Measurements from ENCODE around the gene GOLGA8N. TPM values are rescaled to one million over a fixed set of nuclear protein-coding genes. Genes with fewer than 3 reads are reported as not detected.
A peak's percentile ranks its signal among the peaks of the same experiment; 100 is the strongest.
"Not testable (repeated sequence)": the region's sequence is repeated elsewhere in the genome, so short reads cannot be mapped to it uniquely, and the experiment has no call there.

GOLGA8N gene
- total RNA-seq, 2 experiments from 2014 or later = 32.0 to 36.9 TPM

DNA sequence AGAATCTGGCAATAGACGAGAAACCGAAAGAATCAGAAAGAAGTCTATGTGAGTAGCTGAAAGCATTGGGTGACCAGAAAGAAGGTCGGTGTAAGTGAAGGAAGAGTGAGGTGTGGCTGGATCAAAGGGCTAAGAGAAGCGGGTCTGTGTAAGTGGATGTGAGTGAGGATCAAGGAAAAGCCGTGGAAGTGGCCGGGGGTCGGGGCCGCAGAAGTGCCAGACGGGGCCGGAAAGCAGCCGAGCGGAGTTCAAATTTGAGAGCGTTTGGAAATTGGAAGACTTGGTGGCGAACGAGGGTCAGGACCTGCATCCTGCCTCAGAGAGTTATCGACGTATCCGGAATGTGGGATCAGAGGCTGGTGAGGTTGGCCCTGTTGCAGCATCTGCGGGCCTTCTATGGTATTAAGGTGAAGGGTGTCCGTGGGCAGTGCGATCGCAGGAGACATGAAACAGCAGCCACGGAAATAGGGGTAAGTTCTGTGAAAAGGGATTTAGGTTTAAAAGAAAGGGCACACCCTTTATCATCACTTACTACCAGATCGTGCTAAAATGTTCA, 22.7 kb downstream of the GOLGA8N start:
- CTCF ChIA-PET; H3K27me3 Mint-ChIP-seq (ENCODE audit: low read depth); POLR2A ChIA-PET; H3K9me3 Mint-ChIP-seq (ENCODE audit: insufficient read depth): not testable (repeated sequence)
- peak; percentile 24 for ATAC-seq
- H3K36me3 Mint-ChIP-seq (ENCODE audit: low read depth) = peaks cover 34% of the 10 kb centered on the region
- H3K4me1 Mint-ChIP-seq (ENCODE audit: low read depth) = peaks cover 18% of the 10 kb centered on the region
- peak overlapping the region; percentile 99 for H3K27ac Mint-ChIP-seq
- peak; percentile 47 for DNase-seq
- H3K4me3 Mint-ChIP-seq = peak overlapping the region; percentile 98

DNA sequence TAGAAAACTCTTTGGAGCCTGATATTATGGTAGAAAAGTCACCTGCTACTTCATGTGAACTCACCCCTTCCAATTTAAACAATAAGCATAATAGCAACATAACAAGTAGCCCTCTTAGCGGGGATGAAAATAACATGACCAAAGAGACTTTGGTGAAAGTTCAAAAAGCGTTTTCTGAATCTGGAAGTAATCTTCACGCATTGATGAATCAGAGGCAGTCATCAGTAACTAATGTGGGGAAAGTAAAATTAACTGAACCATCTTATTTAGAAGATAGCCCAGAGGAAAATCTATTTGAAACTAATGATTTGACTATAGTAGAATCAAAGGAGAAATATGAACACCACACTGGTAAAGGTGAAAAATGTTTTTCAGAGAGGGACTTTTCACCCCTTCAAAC, 43.2 kb downstream of the GOLGA8N start:
- no peak overlapping the region for H3K4me3 Mint-ChIP-seq
- DNase-seq (no peak), ATAC-seq (no peak)
- H3K4me1 Mint-ChIP-seq (ENCODE audit: low read depth) = no peaks in the 10 kb centered on the region
- CTCF ChIA-PET = interaction anchor here (1.7 kb wide), 1 partner anchor 15 kb away, joined by 4 read pairs; no protein-coding TSS in a partner anchor
- peaks cover 68% of the 10 kb centered on the region for H3K36me3 Mint-ChIP-seq (ENCODE audit: low read depth)
- H3K9me3 Mint-ChIP-seq (ENCODE audit: insufficient read depth) = no peaks in the 10 kb centered on the region
- H3K27ac Mint-ChIP-seq = no peak overlapping the region
- H3K27me3 Mint-ChIP-seq (ENCODE audit: low read depth) = no peaks in the 10 kb centered on the region
- POLR2A ChIA-PET = no interaction called here

DNA sequence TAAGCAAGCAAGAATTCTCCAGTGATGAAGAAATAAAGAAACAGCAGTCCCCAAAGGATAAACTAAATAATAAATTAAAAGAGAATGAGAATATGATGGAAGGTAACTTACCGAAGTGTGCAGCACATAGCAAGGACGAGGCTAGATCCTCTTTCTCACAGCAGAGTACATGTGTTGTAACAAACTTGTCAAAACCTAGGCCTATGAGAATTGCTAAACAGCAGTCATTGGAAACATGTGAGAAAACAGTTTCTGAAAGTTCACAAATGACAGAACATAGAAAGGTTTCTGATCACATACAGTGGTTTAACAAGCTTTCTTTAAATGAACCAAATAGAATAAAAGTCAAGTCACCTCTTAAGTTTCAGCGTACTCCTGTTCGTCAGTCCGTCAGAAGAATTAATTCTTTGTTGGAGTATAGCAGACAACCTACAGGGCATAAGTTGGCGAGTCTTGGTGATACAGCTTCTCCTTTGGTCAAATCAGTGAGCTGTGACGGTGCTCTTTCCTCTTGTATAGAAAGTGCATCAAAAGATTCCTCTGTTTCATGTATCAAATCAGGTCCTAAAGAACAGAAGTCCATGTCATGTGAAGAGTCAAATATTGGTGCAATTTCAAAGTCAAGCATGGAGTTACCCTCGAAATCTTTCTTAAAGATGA, 43.8 kb downstream of the GOLGA8N start:
- ChIA-PET POLR2A (no interaction called here), CTCF (interaction anchor here (1.7 kb wide), 1 partner anchor 14 kb away, joined by 4 read pairs; no protein-coding TSS in a partner anchor)
- Mint-ChIP-seq H3K27me3 (ENCODE audit: low read depth) (no peaks in the 10 kb centered on the region), H3K4me3 (no peak overlapping the region), H3K9me3 (ENCODE audit: insufficient read depth) (no peaks in the 10 kb centered on the region), H3K36me3 (ENCODE audit: low read depth) (peaks cover 67% of the 10 kb centered on the region), H3K27ac (no peak overlapping the region), H3K4me1 (ENCODE audit: low read depth) (no peaks in the 10 kb centered on the region)
- DNase-seq (no peak), ATAC-seq (no peak)

DNA sequence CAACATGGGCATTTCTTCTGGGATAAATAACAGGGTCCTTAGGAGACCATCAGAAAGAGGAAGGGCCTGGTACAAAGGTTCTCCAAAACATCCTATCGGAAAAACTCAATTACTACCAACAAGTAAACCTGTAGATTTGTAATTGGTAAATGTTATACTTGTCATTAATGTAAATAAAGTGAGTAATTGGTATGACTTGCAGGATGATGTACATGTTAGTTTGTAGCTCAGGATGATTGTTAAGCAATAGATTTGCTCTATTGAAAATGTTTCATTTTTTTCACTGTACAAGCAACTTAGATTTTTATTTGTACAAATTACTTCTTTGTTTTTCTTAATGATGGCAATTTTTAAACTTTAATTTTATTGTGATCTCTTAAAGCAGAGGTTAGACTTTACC, 44.4 kb downstream of the GOLGA8N start:
- H3K4me3 Mint-ChIP-seq = no peak overlapping the region
- POLR2A ChIA-PET = interaction anchor here (0.7 kb wide), 1 partner anchor 15 kb away, joined by 3 read pairs; no protein-coding TSS in a partner anchor
- no peaks in the 10 kb centered on the region for H3K9me3 Mint-ChIP-seq (ENCODE audit: insufficient read depth)
- peaks cover 68% of the 10 kb centered on the region for H3K36me3 Mint-ChIP-seq (ENCODE audit: low read depth)
- H3K27ac Mint-ChIP-seq = no peak overlapping the region
- CTCF ChIA-PET = interaction anchor here (1.7 kb wide), 1 partner anchor 13 kb away, joined by 4 read pairs; no protein-coding TSS in a partner anchor
- no peaks in the 10 kb centered on the region for H3K4me1 Mint-ChIP-seq (ENCODE audit: low read depth)
- no peak for DNase-seq
- no peaks in the 10 kb centered on the region for H3K27me3 Mint-ChIP-seq (ENCODE audit: low read depth)
- ATAC-seq = no peak

DNA sequence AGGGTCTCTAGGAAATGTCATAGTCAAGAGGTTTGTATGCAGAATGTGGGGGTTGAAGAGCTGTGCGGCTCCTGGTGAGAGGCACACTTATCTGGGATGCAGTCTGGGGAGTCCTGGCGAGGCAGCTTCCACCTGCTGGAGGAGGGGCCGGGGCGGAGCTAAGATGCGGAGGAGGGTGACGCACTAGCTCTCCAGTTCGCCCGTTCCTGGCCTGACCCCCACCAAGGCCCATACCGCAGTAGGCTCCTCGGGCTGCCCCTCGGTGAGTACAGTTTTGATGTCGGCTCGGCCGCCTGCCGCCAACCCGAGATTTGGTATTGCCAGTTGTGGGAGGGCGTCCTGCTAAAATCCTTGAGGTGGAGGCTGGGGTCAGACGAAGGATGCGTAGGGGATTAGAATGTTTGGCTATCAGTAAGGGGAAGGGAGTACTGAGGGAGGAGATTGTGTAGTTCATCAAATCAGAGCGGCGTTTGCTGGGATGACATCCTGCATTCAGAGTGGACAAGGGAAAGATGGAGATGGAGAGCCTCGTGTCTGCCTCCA, 48.3 kb downstream of the GOLGA8N start, which contains the start of gene SCG5:
TSS of gene SCG5 (plus strand) at position 194 of the 543 bp plus-strand sequence. CDS start 1,883 bp downstream, outside the sequence.
- H3K27me3 Mint-ChIP-seq (ENCODE audit: low read depth) = no peaks in the 10 kb centered on the region
- ATAC-seq (no peak), DNase-seq (no peak)
- H3K27ac Mint-ChIP-seq = no peak within 1 kb of the TSS
- POLR2A ChIA-PET = no interaction called here
- no peaks in the 10 kb centered on the region for H3K4me1 Mint-ChIP-seq (ENCODE audit: low read depth)
- CTCF ChIA-PET = no interaction called here
- H3K9me3 Mint-ChIP-seq (ENCODE audit: insufficient read depth) = no peaks in the 10 kb centered on the region
- H3K4me3 Mint-ChIP-seq = no peak within 1 kb of the TSS
- peaks cover 55% of the 10 kb centered on the region for H3K36me3 Mint-ChIP-seq (ENCODE audit: low read depth)

DNA sequence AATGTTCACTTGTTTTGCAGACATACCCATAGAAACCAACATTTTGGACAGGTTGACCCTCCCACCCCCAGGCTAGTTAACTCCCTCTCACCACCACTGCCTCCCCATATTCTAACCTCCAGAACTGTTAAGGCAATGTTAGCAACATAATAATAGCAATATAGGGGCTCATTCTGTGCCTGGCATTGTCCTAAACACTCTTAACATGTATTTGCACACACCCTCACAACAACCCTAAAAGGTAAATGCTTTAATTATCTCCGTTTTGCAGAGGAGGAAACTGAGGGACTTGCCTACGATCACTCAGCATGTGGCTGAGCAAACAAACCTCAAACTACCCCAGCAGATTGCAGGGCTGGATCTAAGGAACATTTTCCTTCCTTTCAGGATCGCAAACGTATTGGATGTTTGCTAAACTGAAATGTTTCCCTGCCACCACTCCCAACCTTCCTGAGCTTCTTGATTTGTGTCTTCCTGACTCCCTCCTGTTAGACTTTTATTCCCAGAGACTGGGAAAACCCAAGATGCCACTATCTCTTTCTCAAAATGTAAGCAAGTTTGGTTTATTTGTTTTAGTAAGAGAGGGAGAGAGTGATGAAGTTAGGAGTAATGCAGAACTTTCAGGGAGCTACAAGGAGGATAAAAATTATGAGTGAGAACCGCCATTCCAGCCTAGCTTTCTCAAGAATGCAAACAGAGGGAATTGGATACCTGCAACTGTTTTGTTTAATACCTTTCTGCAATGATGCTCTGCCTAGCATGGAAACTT, 49.6 kb downstream of the GOLGA8N start:
- POLR2A ChIA-PET = no interaction called here
- no peak overlapping the region for H3K4me3 Mint-ChIP-seq
- DNase-seq (no peak), ATAC-seq (no peak)
- no peaks in the 10 kb centered on the region for H3K27me3 Mint-ChIP-seq (ENCODE audit: low read depth)
- CTCF ChIA-PET = interaction anchor here (1.5 kb wide), 1 partner anchor 8 kb away, joined by 6 read pairs; no protein-coding TSS in a partner anchor
- H3K27ac Mint-ChIP-seq = peak overlapping the region; percentile 1
- H3K36me3 Mint-ChIP-seq (ENCODE audit: low read depth) = peaks cover 48% of the 10 kb centered on the region
- no peaks in the 10 kb centered on the region for H3K4me1 Mint-ChIP-seq (ENCODE audit: low read depth)
- H3K9me3 Mint-ChIP-seq (ENCODE audit: insufficient read depth) = no peaks in the 10 kb centered on the region

DNA sequence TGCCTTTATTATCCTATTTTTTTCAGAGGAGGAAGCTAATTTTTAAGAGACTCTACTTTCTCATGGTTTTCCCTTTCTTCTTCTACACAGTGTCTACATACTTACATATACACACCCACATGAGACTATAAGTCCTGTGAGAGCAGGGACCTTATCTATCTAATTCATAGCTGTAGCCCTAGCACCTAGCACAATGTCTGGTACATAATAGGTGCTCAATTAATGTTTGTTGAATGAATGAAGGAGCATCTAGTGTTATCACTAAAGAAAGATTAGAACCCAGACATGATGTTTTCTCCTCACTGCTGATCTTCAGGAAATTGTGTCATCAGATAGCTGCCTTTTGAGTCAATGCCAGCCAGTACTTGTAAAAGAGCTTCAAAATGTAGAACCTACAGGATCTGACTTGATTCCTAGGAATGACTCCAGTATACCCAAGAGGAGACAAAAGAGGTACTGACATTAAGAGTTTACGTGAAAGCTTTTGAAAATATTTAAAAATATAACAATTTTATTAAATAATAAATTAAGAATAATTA, 50.7 kb downstream of the GOLGA8N start:
- Mint-ChIP-seq H3K9me3 (ENCODE audit: insufficient read depth) (no peaks in the 10 kb centered on the region), H3K4me3 (no peak overlapping the region), H3K4me1 (ENCODE audit: low read depth) (no peaks in the 10 kb centered on the region), H3K27ac (no peak overlapping the region), H3K27me3 (ENCODE audit: low read depth) (no peaks in the 10 kb centered on the region), H3K36me3 (ENCODE audit: low read depth) (peaks cover 52% of the 10 kb centered on the region)
- ChIA-PET POLR2A (no interaction called here), CTCF (interaction anchor here (0.7 to 1.7 kb wide), 3 partner anchors 14 to 31 kb away, joined by 3 to 7 read pairs (median 3); no protein-coding TSS in a partner anchor)
- DNase-seq = no peak
- no peak for ATAC-seq

DNA sequence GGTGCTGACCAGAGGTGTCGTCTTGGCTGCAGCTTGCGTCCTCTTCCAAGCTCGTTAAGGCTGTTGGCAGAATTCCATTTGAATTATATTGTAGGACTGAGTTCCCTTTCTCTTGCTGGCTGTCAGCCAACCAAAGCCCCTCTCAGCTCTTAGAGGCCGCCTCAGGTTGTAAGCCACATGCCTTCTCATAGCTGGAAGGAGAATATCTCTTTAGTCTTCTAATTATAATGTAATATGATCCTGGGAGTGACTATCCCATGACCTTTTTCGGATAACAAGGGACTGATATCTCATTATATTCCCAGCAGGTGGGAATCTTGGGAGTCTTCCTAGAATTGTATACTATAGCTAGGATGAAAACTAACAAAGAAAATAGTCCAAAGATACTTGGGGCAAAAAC, 53.0 kb downstream of the GOLGA8N start:
- ChIA-PET CTCF (no interaction called here), POLR2A (no interaction called here)
- Mint-ChIP-seq H3K4me3 (no peak overlapping the region), H3K27ac (no peak overlapping the region), H3K9me3 (ENCODE audit: insufficient read depth) (no peaks in the 10 kb centered on the region), H3K27me3 (ENCODE audit: low read depth) (no peaks in the 10 kb centered on the region), H3K4me1 (ENCODE audit: low read depth) (no peaks in the 10 kb centered on the region), H3K36me3 (ENCODE audit: low read depth) (peaks cover 44% of the 10 kb centered on the region)
- DNase-seq (no peak), ATAC-seq (no peak)

DNA sequence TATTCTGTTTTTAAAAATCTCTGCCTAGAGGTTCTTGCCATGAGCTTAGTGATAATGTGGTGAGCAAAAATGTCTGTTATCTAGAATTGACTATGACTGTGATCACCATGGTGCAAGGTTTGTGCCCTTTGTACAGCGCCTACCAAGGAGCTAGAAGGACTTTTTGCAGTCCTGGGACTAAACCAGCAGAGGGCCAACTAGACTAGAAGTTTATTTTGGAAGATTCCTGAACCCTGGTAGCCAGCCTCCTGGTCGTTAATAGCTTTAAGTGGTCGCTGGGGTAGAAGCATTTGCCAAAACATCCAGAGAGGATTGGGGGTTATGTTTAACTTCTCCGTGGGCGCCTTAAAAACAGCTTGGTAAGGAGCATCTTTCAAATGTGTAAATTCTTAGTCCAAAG, 56.1 kb downstream of the GOLGA8N start:
- peaks cover 51% of the 10 kb centered on the region for H3K36me3 Mint-ChIP-seq (ENCODE audit: low read depth)
- DNase-seq (no peak), ATAC-seq (no peak)
- no peaks in the 10 kb centered on the region for H3K27me3 Mint-ChIP-seq (ENCODE audit: low read depth)
- CTCF ChIA-PET = interaction anchor here (0.9 to 3.5 kb wide), 5 partner anchors 9 to 16 kb away, joined by 3 to 32 read pairs (median 7); no protein-coding TSS in a partner anchor
- H3K27ac Mint-ChIP-seq = no peak overlapping the region
- POLR2A ChIA-PET = no interaction called here
- H3K4me1 Mint-ChIP-seq (ENCODE audit: low read depth) = no peaks in the 10 kb centered on the region
- no peaks in the 10 kb centered on the region for H3K9me3 Mint-ChIP-seq (ENCODE audit: insufficient read depth)
- no peak overlapping the region for H3K4me3 Mint-ChIP-seq

DNA sequence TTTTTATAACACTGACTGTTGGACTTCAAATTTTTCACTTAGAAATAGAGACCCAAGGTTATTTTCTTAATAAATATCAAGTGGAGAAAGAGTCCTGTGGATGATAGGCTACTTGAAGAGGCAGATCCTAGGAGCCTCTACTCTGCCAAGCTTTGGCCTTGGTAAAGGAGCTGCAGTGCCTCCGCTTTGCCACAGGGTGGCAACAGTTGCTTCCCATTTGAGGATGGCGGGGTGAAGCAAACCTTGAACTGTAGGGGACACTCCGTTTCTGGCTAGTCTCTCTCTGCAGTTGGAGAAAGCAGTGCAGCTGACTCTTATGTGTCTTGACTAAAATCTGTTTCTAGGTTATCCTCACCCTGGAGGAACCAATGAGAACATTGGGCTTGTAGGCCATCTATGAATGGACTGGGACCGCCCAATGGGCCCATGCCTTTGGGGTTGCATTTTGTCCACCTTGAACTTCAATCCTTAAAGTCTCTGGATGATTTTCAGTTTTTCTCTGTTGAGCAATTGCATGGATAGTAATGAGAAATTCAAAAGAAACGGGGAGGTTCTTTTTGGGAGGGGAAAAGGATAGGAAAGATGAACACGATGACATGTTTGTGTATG, 58.1 kb downstream of the GOLGA8N start:
- Mint-ChIP-seq H3K27ac (no peak overlapping the region), H3K9me3 (ENCODE audit: insufficient read depth) (no peaks in the 10 kb centered on the region), H3K27me3 (ENCODE audit: low read depth) (no peaks in the 10 kb centered on the region), H3K4me3 (no peak overlapping the region), H3K36me3 (ENCODE audit: low read depth) (peaks cover 51% of the 10 kb centered on the region), H3K4me1 (ENCODE audit: low read depth) (peaks cover 6% of the 10 kb centered on the region)
- ChIA-PET POLR2A (no interaction called here), CTCF (interaction anchor here (0.9 to 3.5 kb wide), 8 partner anchors 8 to 143 kb away, joined by 3 to 32 read pairs (median 4); no protein-coding TSS in a partner anchor)
- DNase-seq (peak; percentile 67), ATAC-seq (peak; percentile 82)

DNA sequence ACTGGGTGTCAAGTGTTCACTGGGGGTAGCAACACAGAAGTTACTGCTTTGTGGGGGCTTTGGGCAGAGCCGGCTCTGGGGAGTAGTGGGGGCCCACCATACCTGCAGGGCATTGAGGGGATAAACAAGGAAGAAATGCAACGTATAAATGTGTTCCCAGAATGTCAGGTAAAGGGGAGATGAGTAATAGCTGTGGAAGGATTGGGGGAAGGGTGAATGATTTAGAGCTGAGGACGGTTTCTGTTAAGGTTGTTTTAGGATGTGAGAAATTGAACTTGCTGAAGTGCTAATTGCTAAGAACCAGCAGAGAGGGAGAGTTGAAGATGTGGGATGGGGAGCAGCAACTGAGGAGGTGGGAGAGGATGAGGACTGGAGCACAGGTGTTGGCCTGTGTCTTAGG, 58.9 kb downstream of the GOLGA8N start:
- H3K9me3 Mint-ChIP-seq (ENCODE audit: insufficient read depth) = no peaks in the 10 kb centered on the region
- H3K4me3 Mint-ChIP-seq = no peak overlapping the region
- ATAC-seq (no peak), DNase-seq (no peak)
- no peaks in the 10 kb centered on the region for H3K27me3 Mint-ChIP-seq (ENCODE audit: low read depth)
- no peak overlapping the region for H3K27ac Mint-ChIP-seq
- H3K36me3 Mint-ChIP-seq (ENCODE audit: low read depth) = peaks cover 55% of the 10 kb centered on the region
- ChIA-PET POLR2A (interaction anchor here (0.6 kb wide), 1 partner anchor 14 kb away, joined by 3 read pairs; no protein-coding TSS in a partner anchor), CTCF (interaction anchor here (0.7 to 0.9 kb wide), 2 partner anchors 9 to 10 kb away, joined by 3 to 4 read pairs; no protein-coding TSS in a partner anchor)
- H3K4me1 Mint-ChIP-seq (ENCODE audit: low read depth) = peaks cover 12% of the 10 kb centered on the region
